Measurements from ENCODE around the gene CCDC148.

The CCDC148 gene

GRCh38 chr2:158432117-158432516 lies 24.4 kb downstream of the CCDC148 start:
- DNase-seq (ENCODE audit: low spot score), result no peak

GRCh38 chr2:158414538-158414937 lies 42.0 kb downstream of the CCDC148 start:
- no peak for DNase-seq (ENCODE audit: low spot score)

GRCh38 chr2:158413581-158413980 lies 43.0 kb downstream of the CCDC148 start:
- DNase-seq (ENCODE audit: low spot score), result no peak

DNA sequence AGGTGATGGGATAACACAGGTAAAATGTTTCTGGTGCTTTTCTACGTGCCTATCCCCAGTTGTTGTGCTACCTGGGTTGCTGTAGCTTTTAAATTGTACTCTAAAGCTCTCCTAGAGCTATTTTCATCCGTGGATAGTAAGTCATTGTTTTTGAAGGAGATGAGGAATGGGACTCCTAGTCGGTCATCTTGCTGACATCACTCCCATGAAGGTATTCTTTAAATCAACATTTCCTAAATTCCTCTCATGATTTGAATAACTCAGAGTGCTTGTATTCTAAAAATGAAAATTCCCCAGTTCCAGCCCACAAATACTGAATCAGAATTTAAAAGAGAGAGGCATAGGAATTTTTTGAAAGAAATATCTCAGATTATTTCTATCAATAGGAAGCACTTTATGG lies 44.3 kb downstream of the CCDC148 start:
- DNase-seq (ENCODE audit: low spot score), result no peak

GRCh38 chr2:158411748-158412147 lies 44.8 kb downstream of the CCDC148 start:
- DNase-seq (ENCODE audit: low spot score), result no peak

DNA sequence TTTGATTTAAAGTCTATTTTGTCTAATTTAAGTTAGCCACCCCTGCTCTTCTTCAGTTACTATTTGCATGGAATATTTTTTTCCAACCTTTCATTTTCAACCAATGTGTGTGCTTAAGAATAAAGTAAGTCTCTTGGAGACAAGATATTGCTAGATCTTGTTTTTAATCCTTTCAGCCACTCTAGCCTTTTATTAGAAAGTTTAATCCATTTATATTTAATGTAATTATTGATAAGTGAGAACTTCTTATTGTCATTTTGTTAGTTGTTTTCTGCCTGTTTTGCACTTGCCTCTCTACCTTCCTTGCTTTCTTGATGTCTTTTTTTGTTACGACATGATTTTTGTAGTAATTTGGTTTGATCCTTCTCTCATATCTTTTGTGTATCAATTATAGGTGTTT lies 46.4 kb downstream of the CCDC148 start:
- no peak for DNase-seq (ENCODE audit: low spot score)

DNA sequence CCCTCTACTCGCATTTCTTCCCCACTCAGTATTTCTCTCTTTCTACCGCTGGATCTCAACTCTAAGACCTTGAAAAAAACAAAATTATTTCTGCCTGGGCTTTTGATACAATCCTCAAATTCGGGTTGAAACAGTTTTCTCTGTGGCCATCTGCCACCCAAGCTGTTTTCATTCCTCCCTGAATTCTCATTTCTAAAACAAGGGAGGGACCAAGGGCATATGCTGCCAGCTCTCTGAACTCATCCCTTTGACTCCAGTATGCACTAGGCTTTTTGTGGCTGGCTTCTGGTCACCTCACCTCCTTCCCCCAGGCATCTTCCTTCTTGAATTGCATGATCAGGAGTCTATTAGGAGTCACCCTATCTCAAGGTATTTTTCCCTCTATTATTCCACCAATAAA lies 49.5 kb downstream of the CCDC148 start:
- DNase-seq (ENCODE audit: low spot score), result no peak

DNA sequence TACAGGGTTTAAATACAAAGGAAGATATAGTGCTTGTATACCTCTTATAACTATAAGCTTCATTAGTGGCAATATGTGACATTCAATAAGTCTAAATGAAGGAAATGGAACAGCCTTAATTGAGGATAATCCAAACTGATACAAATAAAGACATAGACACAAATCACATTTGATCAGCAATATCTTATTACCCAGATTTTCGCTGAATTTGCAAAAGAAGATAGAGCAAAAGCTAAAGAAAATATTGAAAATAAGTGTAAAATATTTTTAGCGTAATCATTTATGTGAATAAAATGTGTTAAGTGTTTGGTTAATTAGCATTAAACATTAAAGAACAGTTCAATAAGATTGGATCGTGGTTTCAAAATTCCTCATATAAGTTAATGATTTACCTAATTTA lies 51.2 kb downstream of the CCDC148 start:
- no peak for DNase-seq (ENCODE audit: low spot score)

GRCh38 chr2:158403237-158403636 lies 53.3 kb downstream of the CCDC148 start:
- DNase-seq (ENCODE audit: low spot score), result peak; percentile 46

DNA sequence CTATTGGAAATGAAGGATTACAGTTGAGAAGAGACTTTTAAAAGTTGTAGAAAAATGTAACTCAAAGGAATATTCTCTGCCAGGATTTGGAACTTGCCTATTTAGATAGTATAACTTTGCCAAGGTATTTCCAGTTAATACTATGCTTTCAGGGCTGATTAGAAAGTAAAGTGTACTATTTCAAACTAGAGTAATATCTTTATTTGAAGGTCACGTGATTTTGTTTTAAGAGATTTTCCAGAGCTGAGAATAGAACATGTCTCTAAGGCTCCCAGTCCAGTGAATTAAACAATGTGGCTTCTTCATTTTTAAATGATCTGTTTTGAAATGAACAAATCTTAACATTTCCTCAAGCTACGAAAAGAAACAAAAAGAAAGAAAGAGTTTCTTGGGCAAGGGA lies 53.9 kb downstream of the CCDC148 start:
- no peak for DNase-seq (ENCODE audit: low spot score)

- no peak for DNase-seq (ENCODE audit: low spot score)
Observed at GRCh38 chr2:158395166-158395565, 61.4 kb downstream of the CCDC148 start.

- DNase-seq (ENCODE audit: low spot score), result no peak
Observed at GRCh38 chr2:158394453-158394852, 62.1 kb downstream of the CCDC148 start.

DNA sequence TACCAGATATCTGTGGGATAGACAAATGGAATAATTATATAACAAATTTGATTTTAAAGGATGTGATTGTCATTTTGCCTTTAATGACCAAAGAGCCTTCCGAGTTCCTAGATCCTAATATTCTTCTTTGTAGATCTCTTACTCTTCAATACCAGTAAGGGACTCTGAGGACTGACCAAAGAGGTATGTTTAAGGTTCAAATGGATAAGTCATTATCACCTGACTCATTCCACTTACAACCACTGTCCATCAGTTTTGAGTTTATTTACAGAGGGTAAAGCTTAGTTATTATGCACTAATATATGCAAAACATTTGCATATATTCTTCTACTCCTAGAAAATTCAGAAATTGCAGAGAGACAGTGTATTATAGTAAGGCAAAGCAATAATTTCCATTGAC lies 62.7 kb downstream of the CCDC148 start:
- no peak for DNase-seq (ENCODE audit: low spot score)

DNA sequence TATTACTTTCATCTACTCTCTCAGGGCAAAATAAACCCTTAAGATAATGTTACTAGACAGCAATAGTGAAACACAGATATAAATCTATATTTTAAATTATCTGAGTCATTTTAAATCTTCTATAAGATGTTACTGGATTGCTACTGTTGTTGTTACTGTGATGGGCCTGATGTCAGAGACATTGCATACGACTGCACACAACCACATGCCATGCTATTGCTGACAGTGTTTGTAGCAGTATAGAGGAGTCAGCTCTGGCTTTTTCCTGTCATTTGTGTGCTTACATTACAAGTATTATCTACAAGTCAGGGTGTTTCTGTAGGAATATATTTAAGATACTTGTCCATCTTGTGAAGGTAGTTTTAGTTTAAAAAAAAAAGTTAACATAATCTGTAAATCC lies 63.9 kb downstream of the CCDC148 start:
- DNase-seq (ENCODE audit: low spot score), result no peak

GRCh38 chr2:158391876-158392275 lies 64.7 kb downstream of the CCDC148 start:
- no peak for DNase-seq (ENCODE audit: low spot score)

DNA sequence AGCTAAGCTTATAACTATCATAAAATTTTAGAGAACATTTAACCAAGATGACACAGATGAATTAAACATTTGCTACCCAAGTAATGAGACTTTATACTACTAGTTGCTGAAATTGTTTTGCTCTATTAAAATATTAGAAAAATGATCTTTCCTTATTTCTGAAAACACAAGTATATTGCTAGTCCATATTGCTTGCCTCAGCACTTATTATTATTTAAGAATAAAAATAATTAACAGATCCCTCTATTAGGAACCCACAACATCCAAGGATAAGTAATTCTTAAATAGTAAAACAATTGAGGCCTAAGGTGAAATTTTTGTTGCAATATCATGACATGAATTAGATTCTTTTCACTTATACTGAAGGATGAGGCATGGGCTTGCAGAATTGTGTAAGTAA lies 65.2 kb downstream of the CCDC148 start:
- DNase-seq (ENCODE audit: low spot score), result no peak

GRCh38 chr2:158388159-158388558 lies 68.4 kb downstream of the CCDC148 start:
- DNase-seq (ENCODE audit: low spot score), result no peak

DNA sequence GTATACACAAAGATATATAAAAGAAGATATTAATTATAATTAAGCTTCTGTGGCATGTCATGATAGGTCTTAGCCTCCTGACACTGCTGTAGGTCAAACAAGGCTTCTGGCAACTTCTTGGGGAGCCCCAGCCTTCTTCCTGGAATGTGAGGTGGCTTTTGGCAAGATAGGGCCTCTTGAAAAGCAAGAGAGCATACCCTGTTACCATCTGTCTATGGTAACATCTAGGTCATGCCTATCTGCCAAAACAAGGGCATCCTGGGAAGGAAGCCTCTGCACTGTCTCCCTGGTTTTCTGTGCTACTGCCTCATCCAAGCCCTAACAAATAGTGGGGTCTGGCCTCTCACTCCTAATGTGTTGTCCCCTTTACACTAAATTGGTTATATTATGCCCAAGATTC lies 70.9 kb downstream of the CCDC148 start:
- no peak for DNase-seq (ENCODE audit: low spot score)

- no peak for DNase-seq (ENCODE audit: low spot score)
Observed at GRCh38 chr2:158381978-158382377, 74.6 kb downstream of the CCDC148 start.

- no peak for DNase-seq (ENCODE audit: low spot score)
Observed at GRCh38 chr2:158381205-158381604, 75.3 kb downstream of the CCDC148 start.

DNA sequence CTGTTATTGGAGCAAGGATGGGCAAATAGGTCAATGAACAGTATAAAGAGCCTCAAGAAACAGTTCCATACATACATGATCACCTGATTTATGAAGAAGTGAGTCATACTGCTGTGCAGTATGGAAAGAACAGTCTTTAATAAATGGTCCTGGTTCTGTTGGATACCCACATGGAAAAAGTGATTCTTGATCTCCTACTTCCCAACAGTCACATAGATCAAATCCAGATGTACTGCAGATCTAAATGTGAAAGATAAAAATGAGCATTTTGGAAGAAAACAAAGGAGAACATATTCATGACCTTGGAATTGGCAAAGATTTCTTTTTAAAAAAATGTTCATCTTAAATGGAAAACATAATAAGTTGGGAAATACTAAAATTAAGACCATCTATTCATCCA lies 75.8 kb downstream of the CCDC148 start:
- DNase-seq (ENCODE audit: low spot score), result no peak

GRCh38 chr2:158378926-158379325 lies 77.6 kb downstream of the CCDC148 start:
- DNase-seq (ENCODE audit: low spot score), result no peak

GRCh38 chr2:158366342-158366741 lies 90.2 kb downstream of the CCDC148 start:
- DNase-seq (ENCODE audit: low spot score), result no peak

GRCh38 chr2:158359846-158360245 lies 96.7 kb downstream of the CCDC148 start:
- DNase-seq (ENCODE audit: low spot score), result no peak

DNA sequence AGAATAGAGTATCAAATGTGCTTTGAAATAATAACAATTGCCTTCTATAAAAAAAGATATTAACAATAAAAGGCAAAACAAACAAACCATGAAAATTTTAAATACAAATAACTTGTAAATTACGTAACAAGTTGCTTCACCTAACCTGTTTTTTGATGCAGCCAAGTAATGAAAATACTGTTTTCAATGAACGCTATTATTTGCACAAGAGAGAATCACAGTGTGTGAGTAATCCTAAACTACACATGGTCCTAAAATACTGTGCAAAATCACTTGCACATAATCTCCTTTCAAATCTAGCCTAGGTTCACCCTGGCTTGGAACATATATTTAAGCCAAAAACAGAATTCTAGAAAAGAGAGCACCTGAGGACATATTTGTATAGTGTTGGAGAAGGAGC lies 98.9 kb downstream of the CCDC148 start:
- no peak for DNase-seq (ENCODE audit: low spot score)
